Adrenal gland (tissue), 12 donors: ENCODE measurements around the gene CRNKL1. TPM values are rescaled to one million over a fixed set of nuclear protein-coding genes. Genes with fewer than 3 reads are reported as not detected.

Experiments used
- DNase-seq, 7 donors: peaks; one replicate each; pipeline ENCODE4 v3.0.0-alpha.2; 2019 to 2020
- H3K27ac ChIP-seq, 5 donors: fragments of 200-600 bp; sonication (generic) in 4 of 5; 1 replicate in 3 of 5; 2 replicates in 2 of 5; pipeline versions ENCODE4 v1.5.1 to v1.8.0; 2016 to 2020; ENCODE audit warnings: mild to moderate bottlenecking in 1 of 5
- H3K27me3 ChIP-seq: fragments of 200-600 bp; 2 replicates; pipeline ENCODE4 v1.8.0; 2021
- H3K36me3 ChIP-seq, 2 donors: fragments of 200-600 bp; replicated peaks in 1 of 2; 1 replicate in 1 of 2; 2 replicates in 1 of 2; pipeline versions ENCODE4 v1.5.1 to v1.8.0; 2018 to 2022
- H3K4me1 ChIP-seq, 2 donors: fragments of 200-600 bp; replicated peaks in 1 of 2; 1 replicate in 1 of 2; 2 replicates in 1 of 2; pipeline versions ENCODE4 v1.5.1 to v1.8.0; 2018 to 2021
- H3K4me3 ChIP-seq, 4 donors: fragments of 200-600 bp; sonication (generic) in 3 of 4; one replicate each; pipeline ENCODE4 v1.5.1; 2016 to 2018
- H3K9me3 ChIP-seq, 3 donors: fragments of 200-600 bp; sonication (generic) in 1 of 3; replicated peaks in 1 of 3; 1 replicate in 2 of 3; 2 replicates in 1 of 3; pipeline versions ENCODE4 v1.5.1 to v1.8.0; 2016 to 2021
- CTCF ChIP-seq, 6 experiments: fragments of 450-650 bp in 4 of 6; fragments of 200-600 bp in 2 of 6; sonication (generic) in 1 of 6; IDR thresholded peaks; 1 replicate in 5 of 6; 2 replicates in 1 of 6; pipeline versions ENCODE4 v1.5.1 to v1.8.0; 2016 to 2021; ENCODE audit warnings: antibody characterized with exemption in 6 of 6, mild to moderate bottlenecking in 2 of 6, moderate library complexity in 1 of 6
- POLR2A ChIP-seq, 2 donors: fragments of 450-650 bp; IDR thresholded peaks; one replicate each; pipeline ENCODE4 v1.6.1; 2017; ENCODE audit warnings: antibody characterized with exemption in 2 of 2, mild to moderate bottlenecking in 2 of 2, moderate library complexity in 1 of 2
- WGBS, 4 donors: extraction: QIAGEN DNeasy Blood & Tissue Kit in 2 of 4; methylation state at CpG; one replicate each; pipeline versions ENCODE4 v1.1.5 to v1.1.7; 2013 to 2017; 5-methylcytosine and 5-hydroxymethylcytosine counted together
- intact Hi-C, 2 donors: fragments of 100-400 bp; cut with DNase I; formaldehyde crosslinking; loops; one replicate each; pipeline versions ENCODE4 v1.14.1 to v1.15.0; 2022 to 2023
- polyA plus RNA-seq, 3 donors: library from polyadenylated mRNA; stranded (reverse); fragments of 200-250 nt in 2 of 3; fragments of 350-450 nt in 1 of 3; fragmentation: Illumina TruSeq in 1 of 3; extraction: RNeasy Lipid Tissue Mini Kit (QIAGEN cat#74804) in 1 of 3; gene quantifications; one replicate each; pipeline ENCODE4 v1.2.3, GENCODE V29; 2013 to 2014
- total RNA-seq, 9 donors: library from RNA; depleted of rRNA in 4 of 9; stranded (reverse); fragments of >200 nt in 4 of 9; fragments of 120-200 nt in 1 of 9; fragmentation: NEBNext Ultra II Directional in 1 of 9; extraction: Animal tissue kit (Norgen Biotek cat#: 25700) in 1 of 9; gene quantifications; one replicate each; pipeline versions ENCODE4 v1.1.0 to v1.2.4, GENCODE V29; 2013 to 2023
- donor health status: healthy with polysubstance abuse.
- donor health status: Bipolar disorder and iron deficiency.
- donor health status: DM: yes; HTN: yes; CAD: no.
- donor health status: DM: no; HTN: no; CAD: no.
- donor health status: DM: no; HTN: no; CAD: no.
- donor health status: DM: yes; HTN: yes; CAD: no.

The CRNKL1 gene
- total and polyA plus RNA-seq, 12 donors, result 9.6 to 32.0 (median 18.7) TPM

- no peak overlapping the region for H3K4me3 ChIP-seq
- peaks cover 0 to 27% of the 10 kb centered on the region in 2 donors for H3K36me3 ChIP-seq
- WGBS, 4 donors, result 94 to 98% (median 98%) methylated on average over 3 of the region's 3 CpGs
- DNase-seq, result no peak
- TF ChIP-seq POLR2A (IDR thresholded peaks at IDR 0.05) (no peak), CTCF (IDR thresholded peaks at IDR 0.05) (no peak)
- no peaks in the 10 kb centered on the region for H3K27me3 ChIP-seq
- no peak overlapping the region for H3K27ac ChIP-seq
- intact Hi-C loops, result no loop called here
- no peaks in the 10 kb centered on the region for H3K9me3 ChIP-seq
- peaks cover 0 to 21% of the 10 kb centered on the region in 2 donors for H3K4me1 ChIP-seq
Measured at GRCh38 chr20:20023395-20023794, 28.9 kb downstream of the CRNKL1 start.

- Histone ChIP-seq H3K9me3 (no peaks in the 10 kb centered on the region), H3K27me3 (no peaks in the 10 kb centered on the region), H3K4me1 (peaks cover 5 to 29% of the 10 kb centered on the region in 2 donors), H3K36me3 (peaks cover 0 to 18% of the 10 kb centered on the region in 2 donors), H3K27ac (peak overlapping the region in 1 of 5 donors; percentile 9), H3K4me3 (no peak overlapping the region)
- no peak for TF ChIP-seq POLR2A (IDR thresholded peaks at IDR 0.05)
- no peak for TF ChIP-seq CTCF (IDR thresholded peaks at IDR 0.05)
- intact Hi-C loops, result no loop called here
- no peak for DNase-seq
Measured at GRCh38 chr20:20022498-20022897, 29.8 kb downstream of the CRNKL1 start.

DNA sequence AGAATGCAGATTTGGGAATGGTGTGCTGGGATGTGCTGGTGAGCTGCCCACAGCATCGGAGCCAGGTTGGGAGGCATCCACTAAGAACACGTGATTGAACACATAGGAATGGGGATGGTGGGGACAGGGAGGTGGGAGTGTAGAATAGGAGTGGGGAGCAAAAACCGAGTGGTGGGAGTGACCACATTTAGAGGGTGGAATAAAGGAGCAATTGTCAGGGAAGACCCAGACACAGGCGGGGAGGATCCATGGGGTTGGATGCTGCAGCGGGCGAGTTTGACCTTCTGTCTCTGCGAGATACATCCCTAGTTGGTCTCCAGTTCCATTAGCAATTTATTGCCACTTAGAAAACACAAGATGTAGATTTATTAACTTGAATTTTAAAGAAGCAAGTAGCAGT, 30.4 kb downstream of the CRNKL1 start:
- H3K27ac ChIP-seq, result no peak overlapping the region
- H3K9me3 ChIP-seq, result no peaks in the 10 kb centered on the region
- peaks cover 0 to 13% of the 10 kb centered on the region in 2 donors for H3K36me3 ChIP-seq
- intact Hi-C loops, result no loop called here
- H3K4me1 ChIP-seq, result peaks cover 5 to 31% of the 10 kb centered on the region in 2 donors
- no peak overlapping the region for H3K4me3 ChIP-seq
- H3K27me3 ChIP-seq, result no peaks in the 10 kb centered on the region
- no peak for DNase-seq
- TF ChIP-seq POLR2A (IDR thresholded peaks at IDR 0.05) (no peak), CTCF (IDR thresholded peaks at IDR 0.05) (no peak)
- WGBS, 4 donors, result 81 to 86% (median 84%) methylated on average over 7 of the region's 7 CpGs

- intact Hi-C loops, result no loop called here
- no peaks in the 10 kb centered on the region for H3K27me3 ChIP-seq
- H3K4me3 ChIP-seq, result no peak overlapping the region
- peaks cover 0 to 8% of the 10 kb centered on the region in 2 donors for H3K36me3 ChIP-seq
- 78 to 88% (median 83%) methylated on average over 10 to 11 of the region's 11 CpGs for WGBS, 4 donors
- no peak for DNase-seq
- H3K27ac ChIP-seq, result no peak overlapping the region
- no peaks in the 10 kb centered on the region for H3K9me3 ChIP-seq
- peaks cover 5 to 36% of the 10 kb centered on the region in 2 donors for H3K4me1 ChIP-seq
- no peak for TF ChIP-seq CTCF (IDR thresholded peaks at IDR 0.05)
- TF ChIP-seq POLR2A (IDR thresholded peaks at IDR 0.05), result no peak
Measured at GRCh38 chr20:20020908-20021307, 31.4 kb downstream of the CRNKL1 start.
